ENCODE results near the gene SCAMP2.
A peak's percentile ranks its signal among the peaks of the same experiment; 100 is the strongest.

SCAMP2 gene

DNA sequence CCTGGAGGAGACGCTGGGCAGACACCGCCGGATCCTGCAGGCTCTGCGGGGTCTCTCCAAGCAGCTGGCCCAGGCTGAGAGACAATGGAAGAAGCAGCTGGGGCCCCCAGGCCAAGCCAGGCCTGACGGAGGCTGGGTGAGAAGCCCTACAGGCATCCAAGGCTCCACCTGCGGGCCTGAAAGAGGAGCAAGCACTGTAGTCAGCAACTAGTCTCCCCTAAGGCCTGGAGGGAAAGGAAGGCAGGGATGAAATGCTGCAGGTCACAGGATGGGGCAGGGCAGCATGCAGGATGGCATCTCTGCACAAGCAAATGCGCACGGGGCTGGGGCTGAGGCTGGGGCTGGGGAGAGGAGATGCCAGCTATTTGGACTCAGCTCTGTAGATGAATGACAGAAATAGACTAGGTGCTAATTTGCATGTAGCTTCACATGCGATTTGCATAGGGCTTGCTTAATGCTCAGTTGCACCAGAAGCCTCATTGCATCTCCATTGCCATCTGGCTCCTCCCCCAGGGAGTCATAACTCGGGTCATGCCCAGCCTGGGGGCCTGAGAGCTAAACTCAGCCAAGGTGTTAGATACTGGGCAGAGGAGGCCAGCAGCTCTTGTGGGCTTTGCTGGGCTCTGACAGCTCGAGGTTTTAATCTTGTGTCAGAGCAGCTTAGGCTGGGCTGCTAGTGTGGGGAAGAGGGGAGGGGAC is 51.9 kb downstream of the SCAMP2 start:
- peak; percentile 64 for DNase-seq (ENCODE audit: low spot score)
- in situ Hi-C loops (cut with MboI; ENCODE audit: low sequenced_read_pairs, unreplicated experiment) = no loop called here
- TF ChIP-seq, protein P1, sequence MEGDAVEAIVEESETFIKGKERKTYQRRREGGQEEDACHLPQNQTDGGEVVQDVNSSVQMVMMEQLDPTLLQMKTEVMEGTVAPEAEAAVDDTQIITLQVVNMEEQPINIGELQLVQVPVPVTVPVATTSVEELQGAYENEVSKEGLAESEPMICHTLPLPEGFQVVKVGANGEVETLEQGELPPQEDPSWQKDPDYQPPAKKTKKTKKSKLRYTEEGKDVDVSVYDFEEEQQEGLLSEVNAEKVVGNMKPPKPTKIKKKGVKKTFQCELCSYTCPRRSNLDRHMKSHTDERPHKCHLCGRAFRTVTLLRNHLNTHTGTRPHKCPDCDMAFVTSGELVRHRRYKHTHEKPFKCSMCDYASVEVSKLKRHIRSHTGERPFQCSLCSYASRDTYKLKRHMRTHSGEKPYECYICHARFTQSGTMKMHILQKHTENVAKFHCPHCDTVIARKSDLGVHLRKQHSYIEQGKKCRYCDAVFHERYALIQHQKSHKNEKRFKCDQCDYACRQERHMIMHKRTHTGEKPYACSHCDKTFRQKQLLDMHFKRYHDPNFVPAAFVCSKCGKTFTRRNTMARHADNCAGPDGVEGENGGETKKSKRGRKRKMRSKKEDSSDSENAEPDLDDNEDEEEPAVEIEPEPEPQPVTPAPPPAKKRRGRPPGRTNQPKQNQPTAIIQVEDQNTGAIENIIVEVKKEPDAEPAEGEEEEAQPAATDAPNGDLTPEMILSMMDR (IDR thresholded peaks at IDR 0.05; ENCODE audit: borderline replicate concordance, control extremely low read depth, extremely low read depth, insufficient read depth, missing control alignments) = no peak

DNA sequence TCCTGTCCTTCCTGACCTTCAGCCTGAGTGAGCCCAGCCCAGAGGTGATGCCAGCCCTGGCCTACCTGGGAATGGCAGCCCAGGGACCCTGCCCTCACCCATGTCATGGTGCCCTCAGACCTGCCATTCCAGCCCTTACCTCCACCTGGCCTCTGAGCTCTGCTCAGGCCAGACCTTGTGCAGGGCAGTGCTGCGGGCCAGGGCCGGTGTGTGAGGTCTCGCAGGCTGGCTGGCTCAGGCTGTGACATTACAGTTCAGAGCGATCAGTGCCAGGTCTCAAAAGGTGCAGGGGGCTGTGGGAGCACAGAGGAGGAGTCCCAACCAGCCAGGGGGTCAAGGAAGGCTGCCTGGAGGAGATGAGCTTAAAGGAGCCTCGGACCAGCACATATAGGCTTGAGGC is 53.1 kb downstream of the SCAMP2 start:
- TF ChIP-seq, protein P1 (IDR thresholded peaks at IDR 0.05; ENCODE audit: borderline replicate concordance, control extremely low read depth, extremely low read depth, insufficient read depth, missing control alignments) = no peak
- in situ Hi-C loops (cut with MboI; ENCODE audit: low sequenced_read_pairs, unreplicated experiment) = no loop called here
- DNase-seq (ENCODE audit: low spot score) = no peak

DNA sequence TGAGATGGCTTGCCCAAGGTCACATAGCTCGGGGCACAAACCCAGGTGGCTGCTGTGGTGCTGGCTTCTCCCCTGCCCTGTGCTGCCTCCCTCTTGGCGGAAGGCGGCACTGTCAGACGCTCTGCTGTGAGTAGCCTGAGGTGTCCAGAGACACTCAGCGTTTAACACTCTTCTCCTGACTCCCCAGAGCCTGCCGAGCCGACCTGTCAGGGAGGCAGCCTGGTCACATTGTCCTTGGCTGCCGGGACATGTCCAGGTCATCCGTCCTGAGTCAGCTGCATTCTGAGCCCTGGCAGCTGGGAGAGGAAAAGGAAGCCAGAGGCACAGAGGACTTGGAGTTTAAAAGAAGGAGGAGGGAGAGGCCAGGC is 55.8 kb downstream of the SCAMP2 start:
- DNase-seq (ENCODE audit: low spot score) = no peak
- in situ Hi-C loops (cut with MboI; ENCODE audit: low sequenced_read_pairs, unreplicated experiment) = no loop called here
- TF ChIP-seq, protein P1 (IDR thresholded peaks at IDR 0.05; ENCODE audit: borderline replicate concordance, control extremely low read depth, extremely low read depth, insufficient read depth, missing control alignments) = peak; percentile 23

DNA sequence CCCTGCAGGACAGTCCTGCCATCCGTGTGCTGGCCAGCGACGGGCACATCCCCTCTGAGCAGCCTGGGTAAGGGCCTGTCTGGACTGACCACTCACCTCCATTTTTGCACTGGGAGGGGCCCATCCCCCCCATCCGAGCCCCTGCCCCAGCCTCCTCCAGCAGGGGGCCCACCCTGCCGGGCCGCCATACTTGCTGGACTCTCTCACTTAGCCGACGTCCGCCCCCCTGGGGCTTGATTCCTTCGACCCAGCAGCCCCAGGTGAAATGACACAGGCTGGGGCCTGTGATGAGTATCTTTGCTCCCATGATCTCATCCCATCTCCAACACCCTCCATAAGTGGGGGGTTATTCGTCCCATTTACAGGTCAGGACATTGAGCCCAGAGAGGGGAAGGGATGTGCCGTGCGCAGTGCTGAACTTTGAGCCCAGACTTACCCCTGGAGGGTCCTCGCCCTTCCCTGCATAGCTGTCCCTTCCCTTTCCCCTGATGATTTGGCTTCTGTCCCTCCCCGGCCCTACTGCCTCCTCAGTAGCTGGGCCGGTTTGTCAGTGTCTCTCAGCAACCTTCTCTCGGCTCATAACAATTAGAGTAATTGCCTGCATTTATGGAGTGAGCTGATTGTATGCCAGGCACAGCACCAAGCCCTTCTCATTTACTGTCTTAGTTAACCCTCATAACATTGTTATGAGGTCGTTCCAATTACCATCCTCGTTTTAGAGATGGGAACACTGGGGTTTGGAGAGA is 56.4 kb downstream of the SCAMP2 start:
- in situ Hi-C loops (cut with MboI; ENCODE audit: low sequenced_read_pairs, unreplicated experiment) = no loop called here
- TF ChIP-seq, protein P1 (IDR thresholded peaks at IDR 0.05; ENCODE audit: borderline replicate concordance, control extremely low read depth, extremely low read depth, insufficient read depth, missing control alignments) = no peak
- no peak for DNase-seq (ENCODE audit: low spot score)

DNA sequence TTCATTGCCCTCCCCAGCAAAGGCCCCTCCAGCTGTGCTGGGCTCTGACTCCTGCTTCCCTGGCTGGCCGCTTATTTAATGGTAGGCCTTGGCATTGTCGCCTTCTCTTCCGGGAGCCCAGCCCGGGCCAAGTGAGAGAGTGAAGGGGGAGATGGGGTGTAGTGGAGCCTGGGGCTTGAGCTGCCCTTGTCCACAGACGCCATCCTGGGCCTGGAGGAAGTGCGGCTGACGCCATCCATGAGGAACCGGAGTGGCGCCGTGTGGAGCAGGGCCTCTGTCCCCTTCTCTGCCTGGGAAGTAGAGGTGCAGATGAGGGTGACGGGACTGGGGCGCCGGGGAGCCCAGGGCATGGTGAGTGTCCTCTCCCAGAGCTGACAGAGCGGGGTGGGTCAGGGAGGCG is 57.2 kb downstream of the SCAMP2 start:
- TF ChIP-seq, protein P1 (IDR thresholded peaks at IDR 0.05; ENCODE audit: borderline replicate concordance, control extremely low read depth, extremely low read depth, insufficient read depth, missing control alignments) = no peak
- in situ Hi-C loops (cut with MboI; ENCODE audit: low sequenced_read_pairs, unreplicated experiment) = no loop called here
- no peak for DNase-seq (ENCODE audit: low spot score)

DNA sequence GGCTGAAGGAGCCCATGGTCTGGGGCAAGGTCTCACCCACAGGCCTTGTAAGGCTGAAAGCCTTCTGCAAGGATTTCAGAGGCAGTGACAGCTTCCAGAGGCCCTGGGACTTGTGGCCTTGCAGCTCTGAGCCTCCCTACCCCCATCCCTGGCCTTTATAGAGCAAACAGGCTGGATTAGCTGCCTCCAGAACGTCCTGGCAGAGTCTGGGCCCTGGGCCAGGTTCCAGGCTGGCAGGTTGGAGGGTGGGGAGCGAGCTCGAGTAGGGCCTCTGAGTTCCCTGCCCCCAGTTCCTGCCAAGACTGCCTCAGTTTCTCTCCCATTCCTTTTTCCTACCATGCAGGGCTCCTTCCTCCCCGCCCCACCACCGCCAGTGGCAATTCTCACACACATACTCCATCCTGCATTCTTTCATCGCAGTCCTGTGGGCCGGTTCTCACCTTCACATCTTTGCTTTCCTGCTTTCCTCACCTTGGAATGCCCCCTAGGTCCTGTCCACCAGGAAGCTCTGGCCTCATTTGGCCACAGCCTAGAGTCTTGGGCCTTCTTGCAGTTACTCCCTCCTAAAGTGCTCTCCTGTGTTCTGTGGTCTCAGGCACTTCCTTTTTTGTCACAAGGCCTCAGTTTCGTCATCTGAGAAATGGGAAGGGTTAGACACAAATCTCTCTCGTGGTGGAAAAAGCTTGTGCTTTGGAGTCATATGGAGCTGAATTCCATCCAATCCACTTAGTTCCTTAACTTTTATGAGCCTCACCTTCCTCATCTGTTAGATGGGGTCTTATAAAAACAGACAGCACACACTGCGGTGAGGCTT is 57.8 kb downstream of the SCAMP2 start:
- DNase-seq (ENCODE audit: low spot score) = no peak
- TF ChIP-seq, protein P1 (IDR thresholded peaks at IDR 0.05; ENCODE audit: borderline replicate concordance, control extremely low read depth, extremely low read depth, insufficient read depth, missing control alignments) = no peak
- in situ Hi-C loops (cut with MboI; ENCODE audit: low sequenced_read_pairs, unreplicated experiment) = no loop called here

Data from GM13976 (cell line).